MM.1S (cell line): ENCODE data around the gene TLR9.

Experiments
- DNase-seq: peaks from one replicate; pipeline ENCODE4 v3.0.0-alpha.2; 2015
- H2AFZ ChIP-seq: fragments of 300-600 bp; sonication (generic); 2 replicates; pipeline ENCODE4 v1.6.0; 2016; ENCODE audit warnings: antibody characterized with exemption, low read length
- H3F3A ChIP-seq: fragments of 300-600 bp; sonication (generic); 2 replicates; pipeline ENCODE4 v1.6.1; 2016; ENCODE audit warnings: mild to moderate bottlenecking, antibody characterized with exemption, low read length, moderate library complexity, mixed read lengths; ENCODE audit not compliant: insufficient read depth
- H3K27ac ChIP-seq: fragments of 300-600 bp; sonication (generic); 2 replicates; pipeline ENCODE4 v1.5.1; 2016; ENCODE audit warnings: mild to moderate bottlenecking, low read length
- H3K27me3 ChIP-seq: fragments of 300-600 bp; sonication (generic); replicated peaks from 2 replicates; pipeline ENCODE4 v1.6.0; 2016; ENCODE audit warnings: low read length; ENCODE audit not compliant: insufficient read depth
- H3K36me3 ChIP-seq: fragments of 300-600 bp; sonication (generic); replicated peaks from 2 replicates; pipeline ENCODE4 v1.6.1; 2016; ENCODE audit warnings: mild to moderate bottlenecking, low read length, mixed read lengths; ENCODE audit not compliant: insufficient read depth
- H3K4me1 ChIP-seq: fragments of 300-600 bp; sonication (generic); 2 replicates; pipeline ENCODE4 v1.6.1; 2016; ENCODE audit warnings: low read length, mixed read lengths
- H3K4me2 ChIP-seq: fragments of 300-600 bp; sonication (generic); 2 replicates; pipeline ENCODE4 v1.6.0; 2016; ENCODE audit warnings: low read depth, low read length
- H3K4me3 ChIP-seq: fragments of 300-600 bp; sonication (generic); 2 replicates; pipeline ENCODE4 v1.5.1; 2016; ENCODE audit warnings: low read length, mixed read lengths
- H3K79me2 ChIP-seq: fragments of 300-600 bp; sonication (generic); 2 replicates; pipeline ENCODE4 v1.6.1; 2016; ENCODE audit warnings: mixed run types, low read length, mixed read lengths
- H3K9ac ChIP-seq: fragments of 300-600 bp; sonication (generic); 2 replicates; pipeline ENCODE4 v1.6.1; 2016; ENCODE audit warnings: low read length, mixed read lengths
- H3K9me2 ChIP-seq: fragments of 300-600 bp; sonication (generic); replicated peaks from 2 replicates; pipeline ENCODE4 v1.6.1; 2016; ENCODE audit warnings: mild to moderate bottlenecking, low read length, mixed read lengths; ENCODE audit not compliant: insufficient read depth
- H3K9me3 ChIP-seq: fragments of 300-600 bp; sonication (generic); replicated peaks from 2 replicates; pipeline ENCODE4 v1.6.1; 2016; ENCODE audit warnings: mild to moderate bottlenecking, low read length, mixed read lengths; ENCODE audit not compliant: insufficient read depth
- H4K20me1 ChIP-seq: fragments of 300-600 bp; sonication (generic); 2 replicates; pipeline ENCODE4 v1.6.1; 2016; ENCODE audit warnings: mild to moderate bottlenecking, low read length, moderate library complexity, mixed read lengths; ENCODE audit not compliant: insufficient read depth
- CTCF ChIP-seq: fragments of 300-600 bp; sonication (generic); IDR thresholded peaks from 2 replicates; pipeline ENCODE4 v1.5.1; 2016; ENCODE audit warnings: antibody characterized with exemption, low read length, mixed read lengths
- EZH2 ChIP-seq: fragments of 300-600 bp; sonication (generic); optimal IDR thresholded peaks from 2 replicates; pipeline ENCODE3; 2017; ENCODE audit warnings: low read depth, mild to moderate bottlenecking, antibody characterized with exemption, low read length, mixed read lengths
- EZH2phosphoT487 ChIP-seq: fragments of 300-600 bp; sonication (generic); IDR thresholded peaks from 2 replicates; pipeline ENCODE4 v1.6.1; 2018; ENCODE audit warnings: antibody characterized with exemption, low read length

TLR9 gene

GRCh38 chr3:52176951-52177700, 48.3 kb downstream of the TLR9 start:
- no peak overlapping the region for H2AFZ ChIP-seq

GRCh38 chr3:52176180-52176752, 49.2 kb downstream of the TLR9 start:
- Histone ChIP-seq H3K4me3 (no peak overlapping the region), H4K20me1 (no peaks in the 10 kb centered on the region), H3K4me1 (no peaks in the 10 kb centered on the region), H3K9me3 (no peaks in the 10 kb centered on the region), H3K27me3 (no peaks in the 10 kb centered on the region), H3K9ac (no peak overlapping the region), H3K4me2 (no peak overlapping the region), H3K9me2 (no peaks in the 10 kb centered on the region), H3K27ac (no peak overlapping the region), H3F3A (no peaks in the 10 kb centered on the region), H3K36me3 (no peaks in the 10 kb centered on the region), H3K79me2 (no peaks in the 10 kb centered on the region), H2AFZ (no peak overlapping the region)
- DNase-seq, result no peak
- TF ChIP-seq EZH2phosphoT487 (no peak), EZH2 (no peak), CTCF (no peak)

More at GRCh38 chr3:52176951-52177700, 48.3 kb downstream of the TLR9 start:
- Histone ChIP-seq H3K36me3 (no peaks in the 10 kb centered on the region), H3K9ac (no peak overlapping the region), H3K4me2 (no peak overlapping the region), H3K9me3 (no peaks in the 10 kb centered on the region), H3K27ac (no peak overlapping the region), H3K79me2 (no peaks in the 10 kb centered on the region), H3K4me1 (no peaks in the 10 kb centered on the region), H3K4me3 (no peak overlapping the region), H3K27me3 (no peaks in the 10 kb centered on the region), H4K20me1 (no peaks in the 10 kb centered on the region), H3K9me2 (no peaks in the 10 kb centered on the region), H3F3A (no peaks in the 10 kb centered on the region)
- TF ChIP-seq EZH2phosphoT487 (no peak), CTCF (no peak), EZH2 (no peak)
- no peak for DNase-seq

GRCh38 chr3:52175416-52176179, 49.8 kb downstream of the TLR9 start:
- no peak for DNase-seq
- Histone ChIP-seq H3K36me3 (no peaks in the 10 kb centered on the region), H3K79me2 (no peaks in the 10 kb centered on the region), H3K9me2 (no peaks in the 10 kb centered on the region), H4K20me1 (no peaks in the 10 kb centered on the region), H3K9ac (no peak overlapping the region), H3K4me3 (no peak overlapping the region), H3K4me2 (no peak overlapping the region), H3K27me3 (no peaks in the 10 kb centered on the region), H3F3A (no peaks in the 10 kb centered on the region), H3K9me3 (no peaks in the 10 kb centered on the region), H3K4me1 (no peaks in the 10 kb centered on the region), H2AFZ (no peak overlapping the region), H3K27ac (no peak overlapping the region)
- no peak for TF ChIP-seq EZH2phosphoT487
- TF ChIP-seq EZH2, result no peak
- no peak for TF ChIP-seq CTCF
